ENCODE measurements around the gene NARF. TPM values are rescaled to one million over a fixed set of nuclear protein-coding genes. Genes with fewer than 3 reads are reported as not detected.

The NARF gene
- total RNA-seq, 2 experiments from 2014 or later, result 106 to 121 TPM

DNA sequence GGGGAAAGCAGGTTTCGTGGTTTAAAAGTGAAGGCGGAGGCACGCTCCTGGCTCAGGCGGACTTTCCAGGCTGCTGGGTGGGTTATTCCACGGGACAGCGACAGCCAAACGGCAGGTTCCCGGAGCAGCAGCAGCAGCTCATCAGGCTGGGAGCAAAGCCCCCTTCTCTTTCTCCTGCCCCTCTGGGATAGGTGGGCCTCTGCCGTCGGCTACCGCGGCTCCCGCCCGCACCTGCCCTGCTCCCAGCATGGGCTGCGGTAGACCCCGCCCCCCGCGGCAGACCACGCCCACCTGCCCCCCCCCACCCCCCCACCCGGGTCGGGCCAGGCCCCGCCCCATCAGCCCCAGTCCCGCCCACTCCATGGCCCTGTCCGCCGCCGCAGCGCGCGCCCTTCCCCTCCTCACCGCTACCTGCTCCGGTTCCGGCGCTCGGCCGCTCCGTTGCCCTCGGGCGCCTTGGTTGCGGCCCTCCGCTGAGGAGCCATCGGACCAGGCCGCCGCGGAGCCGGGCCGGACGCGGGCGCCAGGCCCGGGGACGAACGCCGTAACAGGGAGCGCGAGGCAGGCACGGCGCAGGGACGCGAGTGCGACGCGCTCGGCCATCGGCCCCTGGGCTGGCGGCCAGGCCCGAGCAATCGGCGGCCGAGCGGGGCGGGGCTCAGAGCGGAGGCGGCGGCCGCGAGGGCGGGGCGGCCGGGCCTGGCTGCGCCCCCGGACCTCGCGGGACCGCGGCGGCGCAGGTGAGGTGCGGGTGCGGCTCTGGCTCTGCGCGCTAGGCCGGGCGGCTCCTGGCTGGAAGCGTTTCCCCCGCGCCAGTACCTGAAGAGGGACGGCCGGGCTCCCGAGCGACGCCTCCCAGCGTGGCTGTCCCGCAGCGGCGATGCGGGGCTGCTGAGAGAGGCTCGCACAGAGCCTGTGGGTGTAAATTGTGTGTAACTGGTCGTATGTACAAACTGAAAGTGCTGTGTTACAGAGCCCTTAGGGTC lies 40.2 kb upstream of the NARF start, which contains the start of the genes HEXD and OGFOD3:
HEXD (plus strand) TSS at position 347 of the 986 bp plus-strand sequence. CDS start 1,453 bp downstream, outside the sequence.
OGFOD3 (minus strand) TSS at position 586 of the 986 bp plus-strand sequence; CDS start at position 485, 101 bp downstream.
- Mint-ChIP-seq H3K4me1 (peaks cover 17% of the 10 kb centered on the region), H3K9me3 (no peaks in the 10 kb centered on the region), H3K27me3 (no peaks in the 10 kb centered on the region), H3K27ac (peak within 1 kb of the TSS; percentile 91), H3K36me3 (peaks cover 25% of the 10 kb centered on the region), H3K4me3 (peak within 1 kb of the TSS; percentile 86)
- ATAC-seq (ENCODE audit: low read depth), result peak; percentile 83
- peak; percentile 96 for DNase-seq
- POLR2A ChIA-PET, result interaction anchor here (0.7 to 4.0 kb wide), 8 partner anchors 20 to 121 kb away, joined by 3 to 28 read pairs (median 5); no protein-coding TSS in a partner anchor

DNA sequence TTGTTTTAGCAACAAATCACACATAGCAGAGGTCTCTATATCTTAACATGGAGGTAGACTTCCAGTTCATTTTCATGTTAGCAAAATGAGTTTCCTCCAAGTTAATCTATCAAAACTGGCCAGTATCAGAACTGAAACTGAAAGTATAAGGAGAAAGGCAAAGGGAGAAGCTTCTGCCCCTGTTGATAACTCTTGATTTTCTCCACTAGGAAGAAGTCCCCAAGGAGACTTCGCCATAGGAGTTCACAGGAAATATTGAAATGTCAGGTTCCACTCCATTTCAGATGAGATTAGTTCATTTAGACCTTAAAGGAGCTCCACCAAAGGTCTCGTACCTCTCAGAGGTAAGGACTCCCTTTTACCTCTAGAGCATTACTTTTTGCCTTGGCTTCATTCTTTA lies 39.0 kb upstream of the NARF start:
- no peaks in the 10 kb centered on the region for H3K9me3 Mint-ChIP-seq
- peaks cover 14% of the 10 kb centered on the region for H3K4me1 Mint-ChIP-seq
- peak overlapping the region; percentile 86 for H3K4me3 Mint-ChIP-seq
- ATAC-seq (ENCODE audit: low read depth) (no peak), DNase-seq (no peak)
- POLR2A ChIA-PET, result interaction anchor here (0.6 to 4.0 kb wide), 9 partner anchors 9 to 122 kb away, joined by 3 to 28 read pairs (median 5); no protein-coding TSS in a partner anchor
- no peaks in the 10 kb centered on the region for H3K27me3 Mint-ChIP-seq
- H3K27ac Mint-ChIP-seq, result peak overlapping the region; percentile 91
- peaks cover 24% of the 10 kb centered on the region for H3K36me3 Mint-ChIP-seq

DNA sequence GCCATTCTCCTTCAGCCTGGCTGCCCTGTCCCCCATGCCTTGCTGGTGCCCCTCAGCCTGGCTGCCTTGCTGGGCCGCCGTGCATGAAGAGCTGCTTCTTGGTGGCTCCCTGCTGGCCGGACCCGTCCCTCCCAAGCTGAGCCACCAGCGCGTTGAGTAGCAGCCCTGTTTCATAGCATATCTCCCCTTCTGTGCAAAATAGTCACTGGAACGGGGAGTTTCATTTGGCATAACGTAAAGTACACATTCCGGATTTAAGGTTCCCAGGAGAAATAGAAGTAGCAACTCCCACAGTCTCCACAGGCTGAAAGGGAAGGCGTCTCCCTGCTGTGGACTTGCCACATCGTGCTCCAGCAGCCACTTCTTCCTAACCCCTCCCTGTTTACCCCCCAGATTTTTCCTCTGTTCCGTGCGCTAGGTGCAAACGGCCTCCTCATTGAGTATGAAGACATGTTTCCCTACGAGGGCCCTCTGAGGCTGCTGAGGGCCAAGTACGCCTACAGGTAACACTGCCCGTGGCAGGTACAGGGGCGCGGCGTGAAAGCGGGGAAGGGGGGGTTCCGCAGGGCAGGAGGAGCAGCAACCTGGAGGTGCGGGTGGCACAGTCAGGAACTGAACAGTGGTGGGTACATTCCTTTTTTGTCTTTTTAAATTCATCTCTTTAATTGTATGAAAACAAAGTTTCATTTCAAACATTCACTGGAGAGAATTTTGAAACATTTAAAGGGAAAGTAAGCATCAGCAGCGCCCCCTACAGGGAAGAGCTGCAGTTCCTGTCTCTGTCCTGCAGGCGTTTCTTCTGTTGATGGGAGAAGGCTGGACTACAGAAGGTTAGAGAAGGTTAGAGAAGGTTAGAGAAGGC lies 34.3 kb upstream of the NARF start:
- H3K27ac Mint-ChIP-seq, result peak overlapping the region; percentile 53
- no peaks in the 10 kb centered on the region for H3K9me3 Mint-ChIP-seq
- peaks cover 33% of the 10 kb centered on the region for H3K36me3 Mint-ChIP-seq
- ATAC-seq (ENCODE audit: low read depth) (peak; percentile 66), DNase-seq (peak; percentile 66)
- no peaks in the 10 kb centered on the region for H3K27me3 Mint-ChIP-seq
- H3K4me3 Mint-ChIP-seq, result no peak overlapping the region
- peaks cover 19% of the 10 kb centered on the region for H3K4me1 Mint-ChIP-seq
- POLR2A ChIA-PET, result no interaction called here

DNA sequence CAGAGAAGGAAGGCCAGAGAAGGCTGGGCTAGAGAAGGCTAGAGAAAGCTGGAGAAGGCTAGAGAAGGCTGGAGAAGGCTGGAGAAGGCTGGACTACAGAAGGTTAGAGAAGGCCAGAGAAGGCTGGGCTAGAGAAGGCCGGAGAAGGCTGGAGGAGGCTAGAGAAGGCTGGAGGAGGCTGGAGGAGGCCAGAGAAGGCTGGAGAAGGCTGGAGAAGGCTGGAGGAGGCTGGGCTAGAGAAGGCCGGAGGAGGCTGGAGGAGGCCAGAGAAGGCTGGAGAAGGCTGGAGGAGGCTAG lies 33.7 kb upstream of the NARF start:
- no peak for ATAC-seq (ENCODE audit: low read depth)
- Mint-ChIP-seq H3K4me3 (no peak overlapping the region), H3K27ac (peak overlapping the region; percentile 53), H3K27me3 (no peaks in the 10 kb centered on the region), H3K9me3 (no peaks in the 10 kb centered on the region), H3K36me3 (peaks cover 38% of the 10 kb centered on the region), H3K4me1 (peaks cover 21% of the 10 kb centered on the region)
- DNase-seq, result no peak
- POLR2A ChIA-PET, result no interaction called here

DNA sequence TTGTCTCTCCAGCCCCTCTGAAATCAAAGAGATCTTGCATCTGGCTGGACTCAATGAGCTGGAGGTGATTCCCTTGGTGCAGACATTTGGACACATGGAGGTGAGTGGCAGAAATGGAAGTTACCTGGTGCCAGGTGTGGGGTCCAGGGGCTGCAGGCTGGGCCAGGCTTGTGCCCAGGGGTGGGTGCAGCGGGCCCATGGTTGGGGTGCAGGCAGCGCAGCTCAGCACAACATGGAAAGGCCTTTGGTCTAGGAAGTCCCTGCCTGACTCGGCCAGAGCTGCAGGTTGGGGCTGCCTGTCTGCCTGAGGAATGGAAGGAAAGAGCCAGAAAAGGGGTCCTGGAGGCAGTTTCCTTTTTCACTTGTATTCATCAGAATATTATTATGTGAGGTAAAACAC lies 30.0 kb upstream of the NARF start:
- no peak overlapping the region for H3K4me3 Mint-ChIP-seq
- no peaks in the 10 kb centered on the region for H3K9me3 Mint-ChIP-seq
- DNase-seq (no peak), ATAC-seq (ENCODE audit: low read depth) (no peak)
- peaks cover 23% of the 10 kb centered on the region for H3K36me3 Mint-ChIP-seq
- H3K4me1 Mint-ChIP-seq, result peaks cover 19% of the 10 kb centered on the region
- POLR2A ChIA-PET, result interaction anchor here (0.8 to 2.4 kb wide), 2 partner anchors 9 to 20 kb away, joined by 3 to 10 read pairs; no protein-coding TSS in a partner anchor
- peak overlapping the region; percentile 56 for H3K27ac Mint-ChIP-seq
- H3K27me3 Mint-ChIP-seq, result no peaks in the 10 kb centered on the region

DNA sequence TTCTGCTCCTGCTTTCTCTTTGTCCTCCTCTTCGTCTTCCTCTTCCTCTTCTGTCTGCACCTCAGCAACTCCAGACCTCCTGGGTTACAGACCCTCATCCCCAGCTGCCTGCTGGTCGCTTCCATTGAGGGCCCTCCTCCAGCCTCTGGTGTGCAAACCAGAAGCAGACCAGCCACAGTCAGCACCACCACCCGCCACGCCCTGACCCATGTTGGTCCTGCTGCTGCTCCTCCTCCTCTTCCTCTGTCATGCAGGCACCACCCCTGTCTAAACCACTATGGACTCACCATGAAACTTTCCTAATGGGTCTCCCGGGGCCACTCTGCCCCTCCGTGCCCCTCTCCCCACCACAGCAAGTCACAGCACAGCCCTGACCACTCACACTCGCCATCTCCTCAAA lies 28.7 kb upstream of the NARF start:
- ATAC-seq (ENCODE audit: low read depth), result no peak

DNA sequence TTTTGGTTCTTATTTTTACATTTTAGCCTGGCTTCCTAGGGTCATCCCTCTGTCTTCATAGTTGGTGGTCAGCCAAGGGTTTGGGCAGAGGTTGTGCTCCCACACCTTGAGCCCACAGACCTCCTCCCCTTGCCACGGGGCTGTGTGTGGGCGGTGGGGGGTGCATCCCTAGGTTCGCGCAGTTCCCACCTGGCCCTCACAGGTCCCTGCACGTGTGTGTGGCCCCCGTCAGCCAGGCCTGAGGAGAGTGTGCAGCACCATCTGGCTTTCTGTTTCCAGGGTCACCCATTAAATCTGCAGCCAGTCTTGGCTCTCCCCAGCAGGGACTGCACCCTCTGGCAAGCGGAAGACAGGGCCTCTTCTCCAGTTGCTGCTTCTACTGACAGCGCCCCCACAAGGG lies 26.5 kb upstream of the NARF start:
- no peaks in the 10 kb centered on the region for H3K27me3 Mint-ChIP-seq
- no peak for DNase-seq
- POLR2A ChIA-PET, result no interaction called here
- H3K36me3 Mint-ChIP-seq, result peaks cover 18% of the 10 kb centered on the region
- no peaks in the 10 kb centered on the region for H3K9me3 Mint-ChIP-seq
- no peak overlapping the region for H3K27ac Mint-ChIP-seq
- peaks cover 20% of the 10 kb centered on the region for H3K4me1 Mint-ChIP-seq
- H3K4me3 Mint-ChIP-seq, result no peak overlapping the region
- ATAC-seq (ENCODE audit: low read depth), result no peak

More for the DNA sequence above, 28.7 kb upstream of the NARF start:
- DNase-seq, result no peak
- POLR2A ChIA-PET, result interaction anchor here (1.3 kb wide), 1 partner anchor 12 kb away, joined by 3 read pairs; no protein-coding TSS in a partner anchor
- H3K4me1 Mint-ChIP-seq, result peaks cover 20% of the 10 kb centered on the region
- H3K36me3 Mint-ChIP-seq, result peaks cover 21% of the 10 kb centered on the region
- H3K4me3 Mint-ChIP-seq, result peak overlapping the region; percentile 3
- no peaks in the 10 kb centered on the region for H3K9me3 Mint-ChIP-seq
- peak overlapping the region; percentile 64 for H3K27ac Mint-ChIP-seq
- no peaks in the 10 kb centered on the region for H3K27me3 Mint-ChIP-seq

DNA sequence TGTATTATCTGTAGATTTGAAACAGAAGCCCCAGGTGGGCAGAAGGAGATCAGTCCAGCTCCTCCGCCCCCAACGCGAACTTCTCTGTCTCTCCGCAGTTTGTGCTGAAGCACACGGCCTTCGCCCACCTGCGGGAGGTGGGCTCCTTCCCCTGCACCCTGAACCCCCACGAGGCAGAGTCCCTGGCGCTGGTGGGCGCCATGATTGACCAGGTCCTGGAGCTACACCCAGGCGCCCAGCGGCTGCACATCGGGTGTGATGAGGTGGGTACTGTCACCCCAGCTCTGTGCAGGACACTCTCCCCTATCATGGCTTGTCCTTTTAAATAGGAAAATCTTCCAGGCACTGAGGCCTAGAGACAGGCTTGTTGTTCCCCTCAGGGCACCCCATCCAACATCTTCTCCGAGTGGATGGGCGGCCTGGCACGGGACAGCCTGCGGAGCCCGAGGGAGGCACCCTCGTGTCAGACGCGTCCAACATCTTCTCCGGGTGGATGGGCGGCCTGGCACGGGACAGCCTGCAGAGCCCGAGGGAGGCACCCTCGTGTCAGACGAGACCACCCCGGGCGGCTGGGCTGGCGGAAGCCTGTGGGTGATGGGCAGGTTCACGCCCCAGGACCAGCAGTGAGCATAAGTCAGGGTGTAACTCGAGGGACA lies 24.9 kb upstream of the NARF start:
- no peaks in the 10 kb centered on the region for H3K9me3 Mint-ChIP-seq
- peaks cover 15% of the 10 kb centered on the region for H3K4me1 Mint-ChIP-seq
- ATAC-seq (ENCODE audit: low read depth) (no peak), DNase-seq (no peak)
- no peaks in the 10 kb centered on the region for H3K27me3 Mint-ChIP-seq
- no peak overlapping the region for H3K27ac Mint-ChIP-seq
- H3K36me3 Mint-ChIP-seq, result peaks cover 11% of the 10 kb centered on the region
- H3K4me3 Mint-ChIP-seq, result no peak overlapping the region
- POLR2A ChIA-PET, result interaction anchor here (0.5 to 1.3 kb wide), 2 partner anchors 16 to 116 kb away, joined by 3 to 7 read pairs; no protein-coding TSS in a partner anchor

DNA sequence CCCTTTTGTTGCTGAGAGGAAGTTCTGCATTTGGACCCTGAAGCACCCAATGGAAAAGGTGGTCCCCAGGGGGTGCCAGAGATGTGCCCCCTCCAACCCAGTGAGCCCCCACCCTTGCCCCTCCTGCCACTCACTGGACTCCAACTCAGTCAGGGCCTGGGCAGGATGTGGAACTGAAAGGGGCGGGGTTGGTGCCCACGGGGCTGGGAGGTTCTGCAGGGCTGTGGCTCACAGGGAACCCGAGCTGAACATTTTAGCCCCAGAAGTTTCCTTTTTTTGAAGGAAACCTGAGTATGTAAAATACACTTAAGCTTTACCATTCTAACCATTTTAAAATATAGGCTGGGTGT lies 24.4 kb upstream of the NARF start:
- Mint-ChIP-seq H3K27me3 (no peaks in the 10 kb centered on the region), H3K36me3 (peaks cover 11% of the 10 kb centered on the region), H3K9me3 (no peaks in the 10 kb centered on the region), H3K4me3 (peak overlapping the region; percentile 47), H3K4me1 (peaks cover 13% of the 10 kb centered on the region), H3K27ac (peak overlapping the region; percentile 70)
- peak; percentile 54 for DNase-seq
- POLR2A ChIA-PET, result interaction anchor here (1.3 kb wide), 1 partner anchor 15 kb away, joined by 7 read pairs; no protein-coding TSS in a partner anchor
- ATAC-seq (ENCODE audit: low read depth), result peak; percentile 82

DNA sequence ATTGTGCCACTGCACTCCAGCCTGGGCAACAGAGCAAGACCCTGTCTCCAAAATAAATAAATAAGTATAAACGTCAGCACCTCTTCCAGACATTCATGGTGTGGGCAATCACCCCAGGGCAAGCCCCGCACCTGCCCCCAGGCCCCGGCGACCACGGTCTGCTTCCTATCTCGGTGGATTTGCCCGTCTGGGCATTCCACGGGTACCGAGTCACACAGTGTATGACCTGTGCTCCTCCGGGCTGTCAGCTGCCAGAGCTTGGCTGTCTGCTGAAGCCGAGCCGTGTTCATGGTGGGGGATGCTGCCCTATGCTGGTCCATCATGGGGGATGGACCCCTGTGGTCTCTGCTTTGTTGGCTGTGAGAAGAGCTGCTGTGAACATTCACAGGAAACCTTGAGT lies 23.4 kb upstream of the NARF start:
- ATAC-seq (ENCODE audit: low read depth), result no peak
- Mint-ChIP-seq H3K9me3 (no peaks in the 10 kb centered on the region), H3K4me3 (no peak overlapping the region), H3K4me1 (peaks cover 4% of the 10 kb centered on the region), H3K27ac (peak overlapping the region; percentile 54), H3K36me3 (peaks cover 2% of the 10 kb centered on the region), H3K27me3 (no peaks in the 10 kb centered on the region)
- POLR2A ChIA-PET, result interaction anchor here (1.3 to 1.4 kb wide), 2 partner anchors 11 to 14 kb away, joined by 4 to 7 read pairs; no protein-coding TSS in a partner anchor
- no peak for DNase-seq

DNA sequence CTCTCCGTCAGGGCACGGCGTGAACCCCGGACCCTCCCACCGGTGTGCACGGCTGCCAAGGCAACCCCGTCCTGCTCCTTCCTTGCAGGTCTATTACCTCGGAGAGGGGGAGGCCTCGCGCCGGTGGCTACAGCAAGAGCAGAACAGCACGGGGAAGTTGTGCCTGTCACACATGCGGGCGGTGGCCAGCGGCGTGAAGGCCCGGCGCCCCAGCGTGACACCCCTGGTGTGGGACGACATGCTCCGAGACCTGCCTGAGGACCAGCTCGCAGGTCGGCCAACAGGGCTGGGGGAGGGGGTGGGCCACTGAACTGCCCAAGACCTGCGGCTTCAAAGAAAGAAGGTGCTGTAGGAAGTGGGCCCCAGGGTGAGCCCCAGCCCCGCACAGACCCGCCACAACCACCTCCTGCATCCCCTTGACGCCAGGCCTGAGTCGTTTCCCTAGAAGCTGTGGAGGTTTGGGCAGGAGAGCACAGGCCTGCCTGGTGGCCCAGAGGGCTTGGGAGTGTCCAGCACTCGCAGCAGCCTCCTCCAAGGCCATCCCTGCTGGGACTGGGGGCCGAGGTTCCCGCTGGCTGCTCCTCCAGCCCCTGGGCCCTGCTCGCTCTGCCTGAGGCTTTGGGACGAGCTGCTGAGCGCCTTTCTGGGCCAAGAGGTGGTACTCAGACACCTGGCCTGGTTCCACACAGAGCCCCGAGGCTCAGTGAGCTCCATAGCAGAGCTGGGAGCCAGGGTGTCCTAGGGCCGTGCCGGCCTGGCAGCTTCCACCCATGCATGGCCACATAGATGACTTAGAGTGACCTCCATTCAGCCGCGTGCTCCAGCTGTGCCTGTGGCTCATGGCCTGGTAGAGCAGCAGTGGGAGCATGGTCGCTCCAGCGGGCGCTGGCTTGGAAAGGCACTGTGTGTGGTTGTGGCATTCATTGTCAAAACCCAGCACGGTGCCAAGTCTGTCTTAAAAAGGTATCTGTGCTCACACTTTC lies 22.6 kb upstream of the NARF start:
- Mint-ChIP-seq H3K36me3 (no peaks in the 10 kb centered on the region), H3K4me3 (no peak overlapping the region), H3K27ac (no peak overlapping the region), H3K9me3 (no peaks in the 10 kb centered on the region), H3K27me3 (no peaks in the 10 kb centered on the region), H3K4me1 (peaks cover 3% of the 10 kb centered on the region)
- POLR2A ChIA-PET, result interaction anchor here (0.6 to 1.4 kb wide), 2 partner anchors 10 to 14 kb away, joined by 3 to 4 read pairs; no protein-coding TSS in a partner anchor
- DNase-seq, result no peak
- no peak for ATAC-seq (ENCODE audit: low read depth)

All from activated naive CD8-positive, alpha-beta T cell treated with anti-CD3 and anti-CD28 coated beads, Interleukin-2, amount 10 ng/mL, durations not matched to agents 7 days and 5 days (primary cell).